Progenitor cell of endocrine pancreas (in vitro differentiated cells): ENCODE measurements around the gene COL1A2. TPM values are rescaled to one million over a fixed set of nuclear protein-coding genes. Genes with fewer than 3 reads are reported as not detected.

Experiments
- DNase-seq: peaks from one replicate; pipeline ENCODE4 v3.0.0; 2021; ENCODE audit warnings: low spot score; ENCODE audit not compliant: unreplicated experiment
- H3K27ac Mint-ChIP-seq: 2 replicates; pipeline ENCODE4 v1.8.0; 2021; ENCODE audit warnings: mild to moderate bottlenecking, moderate library complexity, mixed read lengths
- H3K27me3 Mint-ChIP-seq: 2 replicates; pipeline ENCODE4 v1.8.0; 2021; ENCODE audit warnings: mixed read lengths
- H3K36me3 Mint-ChIP-seq: 2 replicates; pipeline ENCODE4 v1.8.0; 2022; ENCODE audit warnings: mixed read lengths; ENCODE audit not compliant: insufficient read depth
- H3K4me1 Mint-ChIP-seq: 2 replicates; pipeline ENCODE4 v1.8.0; 2021; ENCODE audit warnings: low read depth, mixed read lengths
- H3K4me3 Mint-ChIP-seq: 2 replicates; pipeline ENCODE4 v1.8.0; 2021; ENCODE audit warnings: low read depth, mild to moderate bottlenecking, moderate library complexity, mixed read lengths
- H3K9me3 Mint-ChIP-seq: 2 replicates; pipeline ENCODE4 v1.8.0; 2021; ENCODE audit warnings: low read depth, mixed read lengths
- total RNA-seq: library from RNA; stranded (reverse); gene quantifications from 2 replicates; pipeline ENCODE4 v1.2.1, GENCODE V29; 2021
- TF ChIP-seq, protein P1 (sequence below): fragments of 200-600 bp; sonication (generic); IDR thresholded peaks from one replicate; pipeline ENCODE4 v1.5.0; 2021; ENCODE audit warnings: antibody characterized with exemption, mild to moderate bottlenecking; ENCODE audit not compliant: unreplicated experiment

Gene COL1A2
- total RNA-seq, 1 donor from 2014 or later = 14.8 TPM

DNA sequence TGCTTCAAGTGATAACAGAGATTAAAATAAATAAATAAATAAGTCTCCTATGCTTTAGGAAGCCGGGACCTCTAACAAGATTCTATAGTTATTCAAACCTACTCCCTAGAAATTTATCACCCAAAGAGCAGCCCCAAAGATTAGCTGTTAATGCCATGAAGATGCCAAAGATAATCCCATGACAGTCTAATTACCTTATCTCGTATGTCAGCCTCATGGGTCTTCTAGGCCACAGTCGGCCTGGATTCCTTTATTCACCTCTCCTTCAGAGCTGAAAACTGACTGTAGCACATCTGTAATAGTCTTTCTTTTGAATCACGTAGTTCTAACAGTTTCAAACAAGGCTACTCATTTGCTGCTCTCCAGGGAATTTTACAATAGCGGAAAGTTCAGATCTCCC, 24.2 kb downstream of the COL1A2 start:
- Mint-ChIP-seq H3K27me3 (no peaks in the 10 kb centered on the region), H3K4me3 (no peak overlapping the region), H3K9me3 (no peaks in the 10 kb centered on the region), H3K36me3 (no peaks in the 10 kb centered on the region), H3K27ac (no peak overlapping the region), H3K4me1 (peaks cover 2% of the 10 kb centered on the region)
- no peak for DNase-seq
- TF ChIP-seq, protein P1, sequence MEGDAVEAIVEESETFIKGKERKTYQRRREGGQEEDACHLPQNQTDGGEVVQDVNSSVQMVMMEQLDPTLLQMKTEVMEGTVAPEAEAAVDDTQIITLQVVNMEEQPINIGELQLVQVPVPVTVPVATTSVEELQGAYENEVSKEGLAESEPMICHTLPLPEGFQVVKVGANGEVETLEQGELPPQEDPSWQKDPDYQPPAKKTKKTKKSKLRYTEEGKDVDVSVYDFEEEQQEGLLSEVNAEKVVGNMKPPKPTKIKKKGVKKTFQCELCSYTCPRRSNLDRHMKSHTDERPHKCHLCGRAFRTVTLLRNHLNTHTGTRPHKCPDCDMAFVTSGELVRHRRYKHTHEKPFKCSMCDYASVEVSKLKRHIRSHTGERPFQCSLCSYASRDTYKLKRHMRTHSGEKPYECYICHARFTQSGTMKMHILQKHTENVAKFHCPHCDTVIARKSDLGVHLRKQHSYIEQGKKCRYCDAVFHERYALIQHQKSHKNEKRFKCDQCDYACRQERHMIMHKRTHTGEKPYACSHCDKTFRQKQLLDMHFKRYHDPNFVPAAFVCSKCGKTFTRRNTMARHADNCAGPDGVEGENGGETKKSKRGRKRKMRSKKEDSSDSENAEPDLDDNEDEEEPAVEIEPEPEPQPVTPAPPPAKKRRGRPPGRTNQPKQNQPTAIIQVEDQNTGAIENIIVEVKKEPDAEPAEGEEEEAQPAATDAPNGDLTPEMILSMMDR = no peak

DNA sequence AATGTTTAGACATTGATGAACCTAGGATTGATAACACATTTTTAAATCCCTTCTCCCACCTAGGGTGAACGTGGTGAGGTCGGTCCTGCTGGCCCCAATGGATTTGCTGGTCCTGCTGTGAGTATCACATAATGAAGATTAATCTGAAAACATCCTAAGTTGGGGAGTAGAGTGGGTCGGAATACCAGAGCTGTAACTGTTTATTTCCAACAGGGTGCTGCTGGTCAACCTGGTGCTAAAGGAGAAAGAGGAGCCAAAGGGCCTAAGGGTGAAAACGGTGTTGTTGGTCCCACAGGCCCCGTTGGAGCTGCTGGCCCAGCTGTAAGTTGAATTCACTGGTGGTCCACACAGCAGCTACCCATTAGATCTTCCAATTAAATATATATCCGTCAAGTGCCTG, 25.6 kb downstream of the COL1A2 start:
- Mint-ChIP-seq H3K27ac (no peak overlapping the region), H3K36me3 (no peaks in the 10 kb centered on the region), H3K9me3 (no peaks in the 10 kb centered on the region), H3K4me3 (no peak overlapping the region), H3K27me3 (no peaks in the 10 kb centered on the region), H3K4me1 (peaks cover 2% of the 10 kb centered on the region)
- TF ChIP-seq, protein P1 = no peak
- no peak for DNase-seq

DNA sequence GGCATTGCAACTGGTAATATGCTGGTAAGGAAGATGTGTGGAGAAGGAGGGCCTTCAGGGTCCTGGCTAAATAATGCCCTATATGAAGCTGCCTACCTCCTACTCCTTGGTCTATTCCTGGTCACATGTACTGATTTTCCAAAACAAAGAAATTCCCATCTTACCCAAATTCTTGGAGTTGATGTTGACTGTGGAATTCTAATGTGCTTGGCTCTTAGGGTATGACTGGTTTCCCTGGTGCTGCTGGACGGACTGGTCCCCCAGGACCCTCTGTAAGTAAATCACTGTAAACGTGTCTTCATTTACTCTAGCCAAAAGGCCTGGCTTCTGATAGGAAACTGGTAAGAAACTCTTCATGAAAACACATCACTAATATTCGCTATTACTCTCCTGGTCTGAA, 27.0 kb downstream of the COL1A2 start:
- Mint-ChIP-seq H3K4me1 (peaks cover 2% of the 10 kb centered on the region), H3K9me3 (no peaks in the 10 kb centered on the region), H3K36me3 (peaks cover 1% of the 10 kb centered on the region), H3K4me3 (no peak overlapping the region), H3K27ac (no peak overlapping the region), H3K27me3 (no peaks in the 10 kb centered on the region)
- DNase-seq = no peak
- TF ChIP-seq, protein P1 = no peak

DNA sequence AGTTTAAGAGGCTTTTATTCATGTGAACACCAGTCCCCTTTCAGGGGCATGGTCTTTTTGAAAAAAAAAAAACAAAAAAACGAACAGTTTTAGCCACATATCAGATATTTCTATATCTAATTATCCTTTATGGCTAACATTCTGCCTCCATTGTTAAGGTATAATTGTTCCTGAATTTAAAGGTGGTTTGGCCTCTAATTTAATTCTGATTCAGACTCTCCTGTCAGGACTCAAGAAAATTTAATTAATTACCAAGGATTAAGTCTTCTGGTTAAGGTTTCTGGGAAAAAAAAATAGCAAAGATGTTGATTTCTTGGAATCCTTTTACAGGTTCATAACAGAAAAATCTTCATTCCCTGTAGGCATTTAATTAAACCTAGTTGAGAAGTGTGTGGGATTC, 27.4 kb downstream of the COL1A2 start:
- Mint-ChIP-seq H3K36me3 (peaks cover 1% of the 10 kb centered on the region), H3K9me3 (no peaks in the 10 kb centered on the region), H3K27ac (no peak overlapping the region), H3K27me3 (no peaks in the 10 kb centered on the region), H3K4me1 (peaks cover 2% of the 10 kb centered on the region), H3K4me3 (no peak overlapping the region)
- no peak for DNase-seq
- TF ChIP-seq, protein P1 = no peak

DNA sequence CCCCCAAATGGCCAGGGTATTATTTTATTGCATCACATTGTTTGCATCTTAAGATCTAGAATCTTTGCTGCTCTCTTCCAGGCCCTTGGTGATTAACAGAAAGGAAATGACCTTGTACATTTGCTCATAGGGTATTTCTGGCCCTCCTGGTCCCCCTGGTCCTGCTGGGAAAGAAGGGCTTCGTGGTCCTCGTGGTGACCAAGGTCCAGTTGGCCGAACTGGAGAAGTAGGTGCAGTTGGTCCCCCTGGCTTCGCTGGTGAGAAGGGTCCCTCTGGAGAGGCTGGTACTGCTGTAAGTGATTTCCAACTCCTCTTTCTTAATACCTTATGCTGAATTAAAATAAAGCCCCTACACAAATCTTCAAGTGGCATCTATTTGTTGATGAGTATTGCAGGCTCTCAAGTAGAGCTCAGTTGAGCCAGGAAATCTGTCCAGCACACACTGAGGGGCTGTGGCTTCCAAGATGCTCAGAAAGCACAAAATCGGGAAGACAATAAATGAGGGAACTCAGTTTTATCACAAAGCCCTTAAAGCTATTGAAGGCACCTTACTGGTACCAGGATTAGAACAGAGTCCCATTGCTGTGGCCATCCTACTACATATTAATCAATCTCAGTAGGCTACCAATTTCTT, 28.2 kb downstream of the COL1A2 start:
- Mint-ChIP-seq H3K36me3 (peaks cover 4% of the 10 kb centered on the region), H3K27ac (no peak overlapping the region), H3K27me3 (no peaks in the 10 kb centered on the region), H3K4me1 (peaks cover 2% of the 10 kb centered on the region), H3K9me3 (no peaks in the 10 kb centered on the region), H3K4me3 (no peak overlapping the region)
- TF ChIP-seq, protein P1 = no peak
- DNase-seq = no peak
